Psoas muscle (tissue), 8 donors: Measurements from ENCODE around the gene NSG1. TPM values are rescaled to one million over a fixed set of nuclear protein-coding genes. Genes with fewer than 3 reads are reported as not detected.

ENCODE experiments used
- ATAC-seq, 4 donors: fragments of 200-7000 bp; cut with Tn5 transposase; one replicate each; pipeline ENCODE4 v1.9.1; 2020; ENCODE audit warnings: moderate library complexity in 3 of 4, mild to moderate bottlenecking in 2 of 4
- DNase-seq, 2 donors: peaks; one replicate each; pipeline ENCODE4 v3.0.0-alpha.2; 2020
- H3K27ac ChIP-seq: fragments of 200-600 bp; one replicate; pipeline ENCODE4 v1.8.0; 2022
- H3K27me3 ChIP-seq, 3 donors: fragments of 200-600 bp in 1 of 3; one replicate each; pipeline versions ENCODE4 v1.6.1 to v1.8.0; 2013 to 2022; ENCODE audit warnings: low read length in 2 of 3, mild to moderate bottlenecking in 2 of 3, moderate library complexity in 1 of 3; ENCODE audit not compliant: insufficient read depth in 3 of 3
- H3K36me3 ChIP-seq, 2 donors: fragments of 200-600 bp in 1 of 2; one replicate each; pipeline versions ENCODE4 v1.6.1 to v1.8.0; 2013 to 2022; ENCODE audit warnings: low read depth in 1 of 2, mild to moderate bottlenecking in 1 of 2, moderate library complexity in 1 of 2; ENCODE audit not compliant: insufficient read depth in 1 of 2
- H3K4me1 ChIP-seq: fragments of 200-600 bp; one replicate; pipeline ENCODE4 v1.8.0; 2022
- H3K4me3 ChIP-seq: fragments of 200-600 bp; one replicate; pipeline ENCODE4 v1.8.0; 2022; ENCODE audit warnings: mild to moderate bottlenecking
- H3K9me3 ChIP-seq: fragments of 200-600 bp; one replicate; pipeline ENCODE4 v1.8.0; 2022
- WGBS, 3 donors: extraction: QIAGEN DNeasy Blood & Tissue Kit; methylation state at CpG; one replicate each; pipeline versions ENCODE4 v1.1.6 to v1.1.7; 2013; 5-methylcytosine and 5-hydroxymethylcytosine counted together
- intact Hi-C, 2 donors: fragments of 100-400 bp; cut with DNase I; formaldehyde crosslinking; loops; one replicate each; pipeline versions ENCODE4 v1.11.0 to v1.14.2; 2022
- polyA plus RNA-seq, 3 donors: library from polyadenylated mRNA; stranded (reverse); fragments of 200-250 nt; gene quantifications; one replicate each; pipeline ENCODE4 v1.2.3, GENCODE V29; 2013
- total RNA-seq, 4 donors: library from RNA; stranded (reverse); fragmentation: NEBNext Ultra II Directional in 2 of 4; extraction: Animal tissue kit (Norgen Biotek cat#: 25700) in 2 of 4; gene quantifications; one replicate each; pipeline versions ENCODE4 v1.2.1 to v1.2.4, GENCODE V29; 2021 to 2023
- TF ChIP-seq, protein P1 (sequence below): fragments of 200-600 bp; IDR thresholded peaks from one replicate; pipeline ENCODE4 v1.8.0; 2022; ENCODE audit warnings: antibody characterized with exemption
- donor health status: healthy with polysubstance abuse.
- donor health status: DM: no; HTN: no; CAD: no; lungs with moderate emphysema.
- donor health status: Bipolar disorder and iron deficiency.
- donor health status: healthy.
- donor health status: DM: yes; HTN: yes; CAD: no.
- donor health status: DM: no; HTN: no; CAD: no.
- donor health status: DM: no; HTN: no; CAD: no.
- donor health status: DM: yes; HTN: yes; CAD: no.

The NSG1 gene
- total and polyA plus RNA-seq, 7 donors = 0.11 to 0.50 (median 0.28) TPM; not detected in 2

DNA sequence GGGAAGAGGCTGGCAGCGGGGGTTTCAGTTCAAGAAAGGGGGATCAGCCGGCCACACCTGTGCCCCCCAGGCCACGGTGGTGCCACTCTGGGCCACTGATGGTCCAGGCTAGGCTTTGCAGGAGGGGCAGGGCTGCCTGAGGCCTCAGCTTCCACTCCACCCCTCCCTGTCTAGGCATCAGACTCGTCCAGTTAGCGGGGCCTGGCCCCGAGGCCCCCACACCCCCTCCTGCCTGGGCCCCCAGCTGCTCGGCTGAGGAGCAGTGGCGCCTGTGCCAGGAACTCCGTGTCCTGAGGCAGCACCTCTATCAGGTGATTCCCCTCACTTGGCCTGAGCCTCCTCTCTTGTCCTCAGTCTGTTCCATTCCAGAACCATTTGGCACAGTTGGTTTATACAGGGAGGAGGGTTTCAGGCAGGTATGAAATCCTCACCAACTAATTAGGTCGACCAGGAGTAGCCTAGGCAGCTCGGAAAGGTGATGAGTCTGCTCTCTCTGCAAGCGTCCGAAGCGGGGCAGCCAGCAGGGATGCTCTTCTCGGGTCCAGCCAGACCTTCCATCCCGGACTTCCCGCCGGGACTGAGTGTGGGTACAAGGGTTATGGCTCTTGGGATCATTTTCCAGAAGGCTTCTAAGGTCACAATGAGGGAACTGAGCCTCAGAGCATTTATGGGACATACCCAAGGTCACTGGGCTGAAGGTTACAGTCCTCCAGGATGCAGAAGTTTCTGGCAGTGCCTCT is 2.1 kb downstream of the NSG1 start:
- Histone ChIP-seq H3K4me3 (no peak overlapping the region), H3K9me3 (no peaks in the 10 kb centered on the region), H3K4me1 (peaks cover 10% of the 10 kb centered on the region), H3K27ac (no peak overlapping the region), H3K36me3 (no peaks in the 10 kb centered on the region), H3K27me3 (peaks cover 0 to 68% (median 38%) of the 10 kb centered on the region in 3 donors)
- intact Hi-C loops = no loop called here
- TF ChIP-seq, protein P1, sequence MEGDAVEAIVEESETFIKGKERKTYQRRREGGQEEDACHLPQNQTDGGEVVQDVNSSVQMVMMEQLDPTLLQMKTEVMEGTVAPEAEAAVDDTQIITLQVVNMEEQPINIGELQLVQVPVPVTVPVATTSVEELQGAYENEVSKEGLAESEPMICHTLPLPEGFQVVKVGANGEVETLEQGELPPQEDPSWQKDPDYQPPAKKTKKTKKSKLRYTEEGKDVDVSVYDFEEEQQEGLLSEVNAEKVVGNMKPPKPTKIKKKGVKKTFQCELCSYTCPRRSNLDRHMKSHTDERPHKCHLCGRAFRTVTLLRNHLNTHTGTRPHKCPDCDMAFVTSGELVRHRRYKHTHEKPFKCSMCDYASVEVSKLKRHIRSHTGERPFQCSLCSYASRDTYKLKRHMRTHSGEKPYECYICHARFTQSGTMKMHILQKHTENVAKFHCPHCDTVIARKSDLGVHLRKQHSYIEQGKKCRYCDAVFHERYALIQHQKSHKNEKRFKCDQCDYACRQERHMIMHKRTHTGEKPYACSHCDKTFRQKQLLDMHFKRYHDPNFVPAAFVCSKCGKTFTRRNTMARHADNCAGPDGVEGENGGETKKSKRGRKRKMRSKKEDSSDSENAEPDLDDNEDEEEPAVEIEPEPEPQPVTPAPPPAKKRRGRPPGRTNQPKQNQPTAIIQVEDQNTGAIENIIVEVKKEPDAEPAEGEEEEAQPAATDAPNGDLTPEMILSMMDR = no peak
- no peak for ATAC-seq
- 53 to 68% (median 59%) methylated on average over 17 to 18 of the region's 18 CpGs for WGBS, 3 donors
- DNase-seq = peak in 1 of 2 donors; percentile 11

GRCh38 chr4:4390046-4390445 is 3.1 kb downstream of the NSG1 start:
- H3K4me3 ChIP-seq = no peak overlapping the region
- WGBS, 3 donors = 39 to 48% (median 43%) methylated on average over 7 of the region's 7 CpGs
- intact Hi-C loops = no loop called here
- peaks cover 10% of the 10 kb centered on the region for H3K4me1 ChIP-seq
- no peaks in the 10 kb centered on the region for H3K36me3 ChIP-seq
- no peak for ATAC-seq
- H3K27me3 ChIP-seq = peaks cover 0 to 70% (median 40%) of the 10 kb centered on the region in 3 donors
- no peaks in the 10 kb centered on the region for H3K9me3 ChIP-seq
- no peak overlapping the region for H3K27ac ChIP-seq
- no peak for DNase-seq
- TF ChIP-seq, protein P1 = no peak

DNA sequence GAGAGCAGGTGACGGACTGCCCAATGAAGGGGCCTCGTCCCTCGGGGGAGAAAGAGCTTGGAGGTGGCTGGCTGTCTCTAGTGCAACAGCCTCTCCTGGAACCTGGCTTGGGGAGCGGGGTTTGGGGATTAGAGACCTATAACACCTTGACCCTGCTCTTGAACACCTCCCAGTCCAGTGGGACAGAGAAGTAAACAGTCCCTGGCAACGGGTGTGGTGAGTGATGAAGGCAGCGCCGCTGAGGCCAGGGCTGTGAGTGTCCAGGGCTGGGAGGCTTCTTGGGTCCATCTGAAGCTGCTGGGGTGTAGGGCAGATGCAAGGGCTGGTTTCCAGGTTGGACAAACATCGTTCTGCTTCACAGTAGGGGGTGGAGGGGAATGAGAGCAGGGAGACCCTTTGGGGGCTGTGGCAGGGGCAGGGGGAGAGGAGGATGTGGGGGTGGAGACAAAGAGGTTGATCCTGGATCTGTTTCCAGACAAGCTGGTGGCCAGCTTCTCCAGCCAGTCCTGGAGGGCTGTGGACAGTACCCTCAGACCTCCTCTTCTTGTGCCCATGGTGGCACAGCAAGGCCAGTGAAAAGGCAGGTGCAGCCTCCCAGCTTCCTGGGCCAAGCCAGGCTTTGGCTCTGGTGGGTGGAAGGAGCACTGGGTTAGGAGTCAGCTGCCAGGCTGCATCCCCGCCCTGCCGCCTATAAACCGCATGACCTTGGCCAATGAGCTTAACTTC is 3.8 kb downstream of the NSG1 start:
- H3K4me1 ChIP-seq = peaks cover 10% of the 10 kb centered on the region
- TF ChIP-seq, protein P1 = no peak
- no peaks in the 10 kb centered on the region for H3K36me3 ChIP-seq
- no peak for ATAC-seq
- H3K9me3 ChIP-seq = no peaks in the 10 kb centered on the region
- WGBS, 3 donors = 48 to 56% (median 49%) methylated on average over 11 of the region's 11 CpGs
- no peak overlapping the region for H3K27ac ChIP-seq
- intact Hi-C loops = no loop called here
- H3K27me3 ChIP-seq = peaks cover 0 to 73% (median 40%) of the 10 kb centered on the region in 3 donors
- no peak overlapping the region for H3K4me3 ChIP-seq
- peak in 1 of 2 donors; percentile 28 for DNase-seq

DNA sequence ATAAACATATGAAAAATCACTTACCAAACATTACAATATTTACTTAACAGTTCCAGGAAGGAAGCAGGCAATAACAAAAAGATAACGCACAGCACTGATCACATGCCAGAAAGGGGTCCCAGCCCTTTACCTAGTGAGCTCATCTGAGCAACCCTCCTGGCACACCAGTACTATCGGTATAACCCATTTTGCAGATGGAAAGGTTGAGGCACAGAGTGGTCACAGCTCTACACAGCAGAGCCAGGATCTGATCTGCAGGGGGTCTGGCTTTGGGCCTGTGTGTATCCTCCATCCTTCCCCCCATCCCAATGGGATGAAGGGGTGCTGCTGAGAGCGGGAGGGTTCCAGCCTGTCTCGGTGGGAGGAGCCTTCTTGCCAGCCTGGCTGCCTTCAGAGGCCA is 5.0 kb downstream of the NSG1 start:
- no peak overlapping the region for H3K4me3 ChIP-seq
- DNase-seq (peak in 1 of 2 donors; percentile 1), ATAC-seq (no peak)
- H3K4me1 ChIP-seq = peaks cover 10% of the 10 kb centered on the region
- intact Hi-C loops = no loop called here
- H3K9me3 ChIP-seq = no peaks in the 10 kb centered on the region
- H3K27me3 ChIP-seq = peaks cover 0 to 63% (median 35%) of the 10 kb centered on the region in 3 donors
- H3K27ac ChIP-seq = no peak overlapping the region
- H3K36me3 ChIP-seq = no peaks in the 10 kb centered on the region
- TF ChIP-seq, protein P1 = no peak
- 76 to 81% (median 79%) methylated on average over 4 of the region's 4 CpGs for WGBS, 3 donors
